ENCODE measurements around the gene LCN15.
"Not testable (repeated sequence)": the region's sequence is repeated elsewhere in the genome, so short reads cannot be mapped to it uniquely, and the experiment has no call there.

LCN15 gene

DNA sequence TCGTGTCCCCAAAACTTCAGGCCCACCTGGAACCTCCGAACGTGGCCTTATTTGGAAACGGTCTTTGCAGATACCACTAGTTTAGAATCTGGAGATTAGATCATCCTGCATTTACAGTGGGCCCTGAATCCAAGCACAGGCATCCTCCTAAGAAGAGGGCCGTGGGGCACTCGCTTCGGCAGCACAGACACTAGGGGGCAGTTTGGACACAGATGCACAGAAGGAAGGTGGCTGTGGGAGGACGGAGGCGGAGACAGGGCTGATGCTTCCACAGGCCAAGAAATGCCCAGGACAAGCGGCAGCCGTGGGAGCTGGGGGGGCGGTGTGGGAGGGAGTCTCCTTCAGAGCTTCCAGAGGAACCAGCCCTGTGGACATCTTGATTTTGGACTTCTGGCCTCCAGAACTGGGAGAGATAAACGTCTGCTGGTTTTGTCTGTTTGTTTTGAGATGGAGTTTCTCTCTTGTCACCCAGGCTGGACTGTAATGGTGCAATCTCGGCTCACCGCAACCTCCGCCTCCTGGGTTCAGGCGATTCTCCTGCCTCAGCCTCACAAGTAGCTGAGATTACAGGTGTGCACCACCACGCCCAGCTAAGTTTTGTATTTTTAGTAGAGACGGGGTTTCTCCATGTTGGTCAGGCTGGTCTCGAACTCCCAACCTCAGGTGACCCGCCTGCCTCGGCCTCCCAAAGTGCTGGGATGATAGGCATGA is 3.3 kb downstream of the LCN15 start:
- ATAC-seq (ENCODE audit: low read depth) (peak; percentile 80), DNase-seq (ENCODE audit: low spot score) (peak; percentile 72)
- not testable (repeated sequence) for H3K36me3 ChIP-seq (ENCODE audit: low read depth); H3K9me3 ChIP-seq (ENCODE audit: severe bottlenecking); H3K27ac ChIP-seq (ENCODE audit: poor library complexity, severe bottlenecking); H3K27me3 ChIP-seq (ENCODE audit: insufficient read depth, poor library complexity, severe bottlenecking); H3K4me1 ChIP-seq (ENCODE audit: insufficient read depth, poor library complexity, severe bottlenecking); H3K4me3 ChIP-seq (ENCODE audit: severe bottlenecking)
- TF ChIP-seq, protein P1, sequence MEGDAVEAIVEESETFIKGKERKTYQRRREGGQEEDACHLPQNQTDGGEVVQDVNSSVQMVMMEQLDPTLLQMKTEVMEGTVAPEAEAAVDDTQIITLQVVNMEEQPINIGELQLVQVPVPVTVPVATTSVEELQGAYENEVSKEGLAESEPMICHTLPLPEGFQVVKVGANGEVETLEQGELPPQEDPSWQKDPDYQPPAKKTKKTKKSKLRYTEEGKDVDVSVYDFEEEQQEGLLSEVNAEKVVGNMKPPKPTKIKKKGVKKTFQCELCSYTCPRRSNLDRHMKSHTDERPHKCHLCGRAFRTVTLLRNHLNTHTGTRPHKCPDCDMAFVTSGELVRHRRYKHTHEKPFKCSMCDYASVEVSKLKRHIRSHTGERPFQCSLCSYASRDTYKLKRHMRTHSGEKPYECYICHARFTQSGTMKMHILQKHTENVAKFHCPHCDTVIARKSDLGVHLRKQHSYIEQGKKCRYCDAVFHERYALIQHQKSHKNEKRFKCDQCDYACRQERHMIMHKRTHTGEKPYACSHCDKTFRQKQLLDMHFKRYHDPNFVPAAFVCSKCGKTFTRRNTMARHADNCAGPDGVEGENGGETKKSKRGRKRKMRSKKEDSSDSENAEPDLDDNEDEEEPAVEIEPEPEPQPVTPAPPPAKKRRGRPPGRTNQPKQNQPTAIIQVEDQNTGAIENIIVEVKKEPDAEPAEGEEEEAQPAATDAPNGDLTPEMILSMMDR (IDR thresholded peaks at IDR 0.05; ENCODE audit: poor library complexity, severe bottlenecking) = peak; percentile 59

DNA sequence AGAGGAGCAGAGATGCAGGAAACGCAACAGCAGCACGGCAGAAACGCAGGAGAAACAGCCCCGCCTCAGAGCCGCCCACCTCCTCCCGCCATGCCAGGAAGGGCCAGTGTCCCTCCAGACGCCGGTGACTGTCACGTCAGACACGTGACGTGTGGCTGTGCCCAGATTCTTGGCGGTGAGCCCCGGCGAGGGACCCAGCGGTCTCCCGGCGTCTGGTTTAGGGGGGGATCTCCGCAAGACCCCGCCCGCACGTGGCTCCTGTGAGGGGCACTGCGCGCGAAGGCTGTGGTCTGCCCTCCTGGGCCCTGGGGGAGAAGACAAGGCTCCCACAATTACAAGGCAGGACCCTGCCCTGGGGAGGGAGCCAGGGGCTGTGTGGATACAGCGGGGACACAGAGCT is 3.9 kb downstream of the LCN15 start:
- no peak overlapping the region for H3K4me3 ChIP-seq (ENCODE audit: severe bottlenecking)
- no peaks in the 10 kb centered on the region for H3K4me1 ChIP-seq (ENCODE audit: insufficient read depth, poor library complexity, severe bottlenecking)
- no peaks in the 10 kb centered on the region for H3K36me3 ChIP-seq (ENCODE audit: low read depth)
- no peaks in the 10 kb centered on the region for H3K9me3 ChIP-seq (ENCODE audit: severe bottlenecking)
- no peak overlapping the region for H3K27ac ChIP-seq (ENCODE audit: poor library complexity, severe bottlenecking)
- DNase-seq (ENCODE audit: low spot score) = peak; percentile 58
- TF ChIP-seq, protein P1 (IDR thresholded peaks at IDR 0.05; ENCODE audit: poor library complexity, severe bottlenecking) = no peak
- ATAC-seq (ENCODE audit: low read depth) = no peak
- H3K27me3 ChIP-seq (ENCODE audit: insufficient read depth, poor library complexity, severe bottlenecking) = no peaks in the 10 kb centered on the region

GRCh38 chr9:136759436-136760325 is 4.6 kb downstream of the LCN15 start:
- Histone ChIP-seq H3K27ac (ENCODE audit: poor library complexity, severe bottlenecking) (no peak overlapping the region), H3K27me3 (ENCODE audit: insufficient read depth, poor library complexity, severe bottlenecking) (no peaks in the 10 kb centered on the region), H3K4me1 (ENCODE audit: insufficient read depth, poor library complexity, severe bottlenecking) (no peaks in the 10 kb centered on the region), H3K36me3 (ENCODE audit: low read depth) (no peaks in the 10 kb centered on the region), H3K4me3 (ENCODE audit: severe bottlenecking) (no peak overlapping the region), H3K9me3 (ENCODE audit: severe bottlenecking) (no peaks in the 10 kb centered on the region)
- ATAC-seq (ENCODE audit: low read depth) (no peak), DNase-seq (ENCODE audit: low spot score) (peak; percentile 62)
- TF ChIP-seq, protein P1 (IDR thresholded peaks at IDR 0.05; ENCODE audit: poor library complexity, severe bottlenecking) = no peak

DNA sequence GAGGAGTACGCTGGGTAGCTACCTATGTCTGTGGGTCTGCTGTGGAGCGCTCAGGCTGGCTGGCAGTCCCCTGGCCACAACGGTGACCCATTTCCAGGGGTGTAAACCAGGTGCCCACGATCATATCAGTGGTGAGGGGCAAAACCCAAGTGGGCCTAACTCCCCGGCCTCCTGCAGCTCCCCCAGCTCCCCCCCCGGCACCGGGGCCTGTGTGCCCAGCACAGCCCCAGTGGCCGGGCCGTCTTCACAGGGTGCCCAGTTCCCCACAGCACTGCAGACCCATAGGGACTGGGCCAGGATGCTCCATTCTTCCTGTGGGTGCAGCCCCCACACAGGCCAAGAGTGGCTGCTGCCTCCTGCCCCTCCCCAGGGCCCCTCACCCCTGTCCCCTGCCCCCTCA is 5.3 kb downstream of the LCN15 start:
- H3K27me3 ChIP-seq (ENCODE audit: insufficient read depth, poor library complexity, severe bottlenecking) = no peaks in the 10 kb centered on the region

More for the DNA sequence above, 5.3 kb downstream of the LCN15 start:
- DNase-seq (ENCODE audit: low spot score) (peak; percentile 38), ATAC-seq (ENCODE audit: low read depth) (no peak)
- Histone ChIP-seq H3K27ac (ENCODE audit: poor library complexity, severe bottlenecking) (no peak overlapping the region), H3K4me1 (ENCODE audit: insufficient read depth, poor library complexity, severe bottlenecking) (no peaks in the 10 kb centered on the region), H3K4me3 (ENCODE audit: severe bottlenecking) (no peak overlapping the region), H3K36me3 (ENCODE audit: low read depth) (no peaks in the 10 kb centered on the region), H3K9me3 (ENCODE audit: severe bottlenecking) (no peaks in the 10 kb centered on the region)
- TF ChIP-seq, protein P1 (IDR thresholded peaks at IDR 0.05; ENCODE audit: poor library complexity, severe bottlenecking) = no peak
